Body of pancreas (tissue), 4 donors: ENCODE results near the gene IP6K3.

Source experiments
- POLR2A ChIP-seq, 3 donors: fragments of 450-650 bp; IDR thresholded peaks; one replicate each; pipeline ENCODE4 v1.6.1; 2016; ENCODE audit warnings: antibody characterized with exemption in 3 of 3, mild to moderate bottlenecking in 2 of 3
- TF ChIP-seq, protein P1 (sequence below), 7 experiments: fragments of 450-650 bp in 4 of 7; fragments of 200-600 bp in 3 of 7; sonication (generic) in 3 of 7; IDR thresholded peaks; one replicate each; pipeline ENCODE4 v1.5.1; 2016 to 2019; ENCODE audit warnings: antibody characterized with exemption in 7 of 7

DNA sequence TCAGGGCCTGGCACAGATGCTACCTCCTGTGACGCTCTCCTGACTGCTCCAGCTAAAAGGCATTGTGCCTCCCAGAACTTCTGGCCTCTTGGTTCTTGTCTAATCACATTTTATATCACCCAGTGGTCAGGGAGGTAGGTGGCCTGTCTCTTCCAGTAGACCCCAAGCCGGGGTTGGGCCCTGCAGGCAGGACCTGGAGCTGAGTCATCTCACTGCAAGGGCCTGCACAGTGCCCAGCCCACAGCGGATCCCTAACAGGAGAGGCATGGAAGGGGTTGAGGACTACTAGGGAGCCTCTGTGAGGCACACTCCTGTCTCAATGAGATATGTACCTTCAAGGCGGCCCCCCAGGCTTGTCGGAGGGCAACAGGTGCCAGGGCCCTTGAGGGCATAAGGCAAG, 35.9 kb upstream of the IP6K3 start:
- TF ChIP-seq, protein P1, sequence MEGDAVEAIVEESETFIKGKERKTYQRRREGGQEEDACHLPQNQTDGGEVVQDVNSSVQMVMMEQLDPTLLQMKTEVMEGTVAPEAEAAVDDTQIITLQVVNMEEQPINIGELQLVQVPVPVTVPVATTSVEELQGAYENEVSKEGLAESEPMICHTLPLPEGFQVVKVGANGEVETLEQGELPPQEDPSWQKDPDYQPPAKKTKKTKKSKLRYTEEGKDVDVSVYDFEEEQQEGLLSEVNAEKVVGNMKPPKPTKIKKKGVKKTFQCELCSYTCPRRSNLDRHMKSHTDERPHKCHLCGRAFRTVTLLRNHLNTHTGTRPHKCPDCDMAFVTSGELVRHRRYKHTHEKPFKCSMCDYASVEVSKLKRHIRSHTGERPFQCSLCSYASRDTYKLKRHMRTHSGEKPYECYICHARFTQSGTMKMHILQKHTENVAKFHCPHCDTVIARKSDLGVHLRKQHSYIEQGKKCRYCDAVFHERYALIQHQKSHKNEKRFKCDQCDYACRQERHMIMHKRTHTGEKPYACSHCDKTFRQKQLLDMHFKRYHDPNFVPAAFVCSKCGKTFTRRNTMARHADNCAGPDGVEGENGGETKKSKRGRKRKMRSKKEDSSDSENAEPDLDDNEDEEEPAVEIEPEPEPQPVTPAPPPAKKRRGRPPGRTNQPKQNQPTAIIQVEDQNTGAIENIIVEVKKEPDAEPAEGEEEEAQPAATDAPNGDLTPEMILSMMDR (IDR thresholded peaks at IDR 0.05): no peak
- TF ChIP-seq POLR2A (IDR thresholded peaks at IDR 0.05): no peak
